SU-DHL-6 (cell line): ENCODE data around the gene ANO10.

Experiments
- CTCF ChIP-seq: fragments of 200-600 bp; sonication (generic); IDR thresholded peaks from one replicate; pipeline ENCODE4 v1.5.1; 2017; ENCODE audit warnings: antibody characterized with exemption, mild to moderate bottlenecking, low read length, moderate library complexity; ENCODE audit not compliant: insufficient read depth, poor library complexity, severe bottlenecking
- EZH2phosphoT487 ChIP-seq: fragments of 200-600 bp; sonication (generic), shearing (Covaris generic); conservative IDR thresholded peaks from 2 replicates; pipeline ENCODE4 v1.6.1; 2018; ENCODE audit warnings: mild to moderate bottlenecking, antibody characterized with exemption, low read length, moderate library complexity, mixed read lengths

GRCh38 chr3:43580181-43580580, 41.6 kb downstream of the ANO10 start:
- TF ChIP-seq CTCF (no peak), EZH2phosphoT487 (no peak)
